Measurements from ENCODE around the gene CCDC3.

- TF ChIP-seq POLR2A (IDR thresholded peaks at IDR 0.05; ENCODE audit: low read depth, low read length) (no peak), POLR2AphosphoS5 (IDR thresholded peaks at IDR 0.05; ENCODE audit: low read depth, low read length) (no peak)
Measured at GRCh38 chr10:12914111-12914510, 87.4 kb downstream of the CCDC3 start.

Data from GM12892 (cell line).